Activated T-cell treated with anti-CD3 and anti-CD28 coated beads, Interleukin-2, amount 50 U/mL, for 1 hour (primary cell): ENCODE data around the gene EPHA10.
"Not testable (repeated sequence)": the region's sequence is repeated elsewhere in the genome, so short reads cannot be mapped to it uniquely, and the experiment has no call there.

Experiments
- DNase-seq: peaks from one replicate; pipeline ENCODE4 v3.0.0-alpha.2; 2020

The EPHA10 gene

DNA sequence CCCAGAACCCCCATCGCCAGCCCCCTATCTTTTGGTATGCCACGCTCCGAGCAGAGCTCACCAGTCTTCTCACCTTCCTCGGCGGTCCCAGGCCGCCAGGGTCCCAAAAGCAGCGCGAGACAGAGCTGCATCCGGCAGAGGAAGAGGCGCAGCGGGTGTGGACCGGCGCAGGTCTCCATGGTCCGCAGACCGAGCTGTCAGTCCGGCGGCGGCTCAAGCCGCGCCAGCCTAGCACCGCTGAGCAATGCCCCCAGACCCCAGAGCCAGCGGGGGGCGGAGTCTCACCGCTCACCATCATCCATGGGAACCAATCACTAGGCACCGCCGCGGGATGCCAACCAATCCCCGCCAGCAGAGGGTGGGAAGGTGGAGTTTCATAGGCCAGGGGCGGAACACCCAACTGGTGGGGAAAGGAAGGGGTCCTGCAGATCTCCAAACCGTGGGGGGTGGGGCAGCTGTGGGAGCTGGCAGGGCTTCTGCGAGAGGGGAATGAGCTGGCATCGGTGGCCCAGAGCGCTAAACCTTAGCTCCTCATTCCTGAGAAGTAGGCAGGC, at the start of gene EPHA10:
Gene EPHA10 (minus strand): TSS at position 233 of the 554 bp plus-strand sequence. CDS start 54 bp downstream, at position 179.
- no peak for DNase-seq

DNA sequence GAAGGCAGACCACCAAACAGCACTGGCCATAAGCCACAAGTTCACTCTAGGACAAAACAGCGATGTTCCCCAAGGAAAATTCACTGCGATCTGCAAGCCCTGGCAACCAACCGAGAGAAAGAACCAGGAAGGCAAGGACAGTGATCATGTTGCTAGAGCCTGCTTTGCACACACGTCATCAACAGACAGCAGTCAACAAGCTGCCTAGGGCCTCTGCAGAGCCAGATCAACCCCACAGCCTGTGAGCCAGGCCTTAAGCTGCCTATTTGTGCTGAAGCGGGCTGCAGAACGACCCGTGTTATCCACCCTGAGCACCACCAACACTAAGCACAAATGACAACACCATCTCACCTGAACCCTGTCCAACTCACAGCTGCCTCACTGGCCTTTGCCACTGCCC, 49.3 kb upstream of the EPHA10 start:
- DNase-seq, result no peak

DNA sequence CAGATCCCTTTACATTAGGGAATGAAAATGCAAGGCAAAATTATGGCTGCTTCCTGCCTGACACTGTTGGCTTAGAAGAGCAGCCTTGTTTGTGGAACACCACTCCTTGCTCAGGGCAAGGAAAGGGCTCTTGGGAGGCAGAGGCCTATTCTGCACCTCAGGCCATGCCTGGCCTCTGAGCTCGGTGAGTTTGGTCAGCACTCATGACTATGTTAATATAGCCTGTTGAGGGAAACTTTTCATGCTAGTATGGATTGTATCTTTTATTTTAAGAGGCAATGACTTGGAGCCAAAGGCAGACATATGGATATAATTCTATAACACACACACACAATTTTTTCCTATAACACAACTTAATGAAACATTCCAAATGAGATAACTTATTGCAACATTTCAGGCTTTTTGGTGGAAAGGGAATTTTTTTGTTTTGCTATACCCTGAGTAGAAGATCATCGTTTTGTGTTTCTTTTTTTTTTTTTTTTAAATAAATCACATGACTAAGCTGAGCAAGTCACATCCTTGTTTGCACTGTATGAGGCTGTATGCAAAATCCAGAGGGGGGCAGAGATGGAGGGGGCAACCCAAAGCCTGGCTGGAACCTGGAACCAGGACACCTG, 48.7 kb upstream of the EPHA10 start:
- DNase-seq, result no peak

DNA sequence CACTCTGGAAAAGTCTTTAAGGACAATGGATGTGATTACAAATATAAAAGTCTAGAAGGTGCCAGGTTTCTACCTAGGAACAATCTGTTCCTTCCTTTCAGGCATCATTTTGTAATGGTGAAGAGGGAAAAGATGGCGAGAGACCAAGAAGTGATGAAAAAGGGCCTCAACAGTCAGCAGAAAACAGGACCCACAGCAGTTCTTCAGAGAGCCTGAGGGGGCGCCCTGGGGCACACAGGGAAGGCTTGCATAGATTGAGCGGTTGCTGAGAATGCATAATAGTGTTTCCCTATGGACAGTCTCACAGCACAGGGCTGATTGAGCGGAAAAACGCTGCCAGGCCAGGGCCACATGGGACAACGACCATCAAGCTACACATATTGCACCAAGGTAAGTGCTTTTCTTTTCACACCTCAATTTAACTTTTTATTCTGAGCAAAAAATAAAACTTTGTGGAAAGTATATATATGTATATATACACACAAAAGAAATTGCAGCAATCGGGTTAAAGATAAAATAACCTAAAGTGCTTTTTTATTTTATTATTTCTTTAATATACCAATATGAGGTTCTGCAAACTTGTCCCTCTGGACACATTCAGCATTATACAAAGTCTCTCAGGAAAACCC, 46.2 kb upstream of the EPHA10 start:
- DNase-seq, result peak; percentile 68

DNA sequence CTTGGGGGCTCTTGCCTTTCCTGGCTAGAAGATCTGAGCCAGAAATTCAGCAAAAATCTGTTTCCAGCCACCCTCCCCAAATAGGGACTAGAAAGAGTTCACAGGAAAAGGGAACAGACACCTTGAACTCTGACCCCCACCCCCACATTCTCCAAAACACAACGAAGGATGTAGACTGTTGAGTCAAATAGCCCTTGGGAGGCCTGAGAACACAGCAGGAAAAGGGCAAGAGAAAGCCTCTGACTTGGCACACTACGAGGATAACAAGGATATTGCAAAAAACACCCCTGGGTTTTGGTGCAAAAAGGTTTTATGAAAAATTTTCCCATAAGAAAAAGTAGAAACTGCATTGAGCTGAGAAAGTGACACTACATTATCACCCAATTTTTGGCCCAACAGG, 45.0 kb upstream of the EPHA10 start:
- DNase-seq, result no peak

DNA sequence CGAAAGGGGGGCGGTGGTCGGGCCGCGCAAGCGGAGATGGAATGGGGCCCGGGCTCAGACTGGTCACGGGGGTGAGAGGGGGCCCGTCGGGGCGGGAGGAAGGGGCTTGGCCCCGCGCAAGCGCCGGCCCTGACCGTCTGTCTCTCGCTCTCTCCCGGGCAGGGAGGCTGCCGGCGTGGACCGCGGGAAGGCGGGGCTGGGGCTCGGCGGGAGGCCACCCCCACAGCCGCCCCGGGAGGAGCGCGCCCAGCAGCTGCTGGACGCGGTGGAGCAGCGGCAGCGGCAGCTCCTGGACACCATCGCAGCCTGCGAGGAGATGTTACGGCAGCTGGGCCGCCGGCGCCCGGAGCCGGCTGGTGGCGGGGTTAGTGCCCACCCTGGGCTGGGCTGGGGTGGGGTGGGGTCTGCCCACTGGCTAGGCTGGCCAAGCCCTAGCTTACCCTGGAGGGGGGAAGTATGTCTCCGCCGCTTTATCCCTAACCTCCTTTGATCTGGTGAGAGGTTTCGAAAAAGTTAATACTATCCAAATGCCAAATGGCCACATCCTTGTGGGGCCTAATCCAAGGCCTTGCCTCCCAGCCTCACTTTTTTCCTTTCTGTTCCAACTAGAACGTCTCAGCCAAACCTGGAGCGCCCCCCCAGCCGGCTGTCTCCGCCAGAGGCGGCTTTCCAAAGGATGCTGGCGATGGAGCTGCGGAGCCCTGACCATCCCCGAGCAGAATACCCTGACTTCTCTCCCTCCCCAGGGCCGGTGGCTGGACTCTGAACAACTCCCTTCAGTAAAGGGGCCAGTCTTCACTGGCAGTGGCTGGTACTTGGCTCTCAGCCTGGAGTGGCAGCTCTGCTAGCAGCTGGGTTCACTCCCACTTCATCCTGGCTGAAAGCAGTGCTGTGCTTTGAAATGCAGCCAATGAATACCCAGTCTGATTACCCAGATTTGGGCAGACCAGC, 43.7 kb upstream of the EPHA10 start:
- DNase-seq, result no peak

DNA sequence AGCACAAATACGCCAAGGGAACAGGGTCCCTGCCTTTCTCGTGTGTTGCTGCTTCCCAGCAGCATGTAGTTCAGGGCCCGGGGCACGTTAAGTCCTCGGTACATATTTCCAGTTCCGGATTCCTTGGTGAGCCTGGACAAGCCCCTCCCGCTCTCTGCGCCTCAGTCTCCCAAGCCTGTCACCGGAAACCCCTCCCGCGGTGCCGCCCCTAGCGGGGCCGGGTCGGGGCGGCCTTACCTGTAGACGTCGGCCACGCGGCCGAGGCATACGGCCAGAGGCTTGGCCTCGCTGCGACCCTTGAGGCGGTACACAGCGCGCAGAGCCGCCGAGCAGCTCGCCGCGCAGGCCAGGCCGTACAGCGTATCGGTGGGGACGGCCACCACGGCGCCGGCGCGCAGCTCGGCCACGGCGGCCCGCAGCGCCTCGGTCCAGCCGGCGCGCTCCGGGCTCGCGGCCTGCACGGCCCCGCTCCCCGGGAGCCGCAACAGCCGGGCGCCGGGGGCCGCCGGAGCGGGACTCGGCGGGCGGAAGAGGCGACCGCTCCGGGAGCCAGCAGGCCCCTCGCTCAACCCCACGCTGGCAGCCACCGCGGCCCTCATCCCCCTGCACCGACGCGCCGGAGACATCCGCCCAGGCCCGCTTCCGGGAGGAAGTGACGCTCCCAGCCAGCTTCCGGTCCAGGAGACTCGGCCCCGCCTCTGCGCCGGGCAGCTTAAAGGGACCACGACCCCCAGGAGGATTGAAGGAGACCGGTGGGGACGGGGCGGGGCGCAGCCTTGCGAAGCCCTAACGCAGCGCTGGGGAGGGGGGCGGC, 42.8 kb upstream of the EPHA10 start, which contains the start of the genes C1orf122 and YRDC:
Gene C1orf122 (plus strand): TSS at position 236 of the 814 bp plus-strand sequence. CDS start 615 bp downstream, outside the sequence.
Gene YRDC (minus strand): TSS at position 654 of the 814 bp plus-strand sequence. CDS start 28 bp downstream, at position 626.
- peak; percentile 92 for DNase-seq

DNA sequence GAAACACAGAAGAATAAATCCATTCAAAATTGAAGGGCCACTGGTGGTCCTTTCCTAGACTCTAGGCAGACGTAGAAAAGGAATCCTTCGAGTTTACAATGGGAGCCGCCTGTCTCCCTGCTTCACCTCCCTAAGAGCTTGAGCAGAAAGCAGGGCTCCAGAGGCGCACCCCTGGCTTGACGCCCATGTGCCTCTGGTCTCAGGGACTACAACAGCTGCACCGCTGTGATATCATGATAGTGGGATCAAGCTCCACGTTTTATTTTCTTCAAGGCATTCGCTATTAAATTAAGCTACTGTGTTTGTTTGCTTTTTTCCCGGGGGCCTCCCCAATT, 42.3 kb upstream of the EPHA10 start:
- DNase-seq, result no peak

DNA sequence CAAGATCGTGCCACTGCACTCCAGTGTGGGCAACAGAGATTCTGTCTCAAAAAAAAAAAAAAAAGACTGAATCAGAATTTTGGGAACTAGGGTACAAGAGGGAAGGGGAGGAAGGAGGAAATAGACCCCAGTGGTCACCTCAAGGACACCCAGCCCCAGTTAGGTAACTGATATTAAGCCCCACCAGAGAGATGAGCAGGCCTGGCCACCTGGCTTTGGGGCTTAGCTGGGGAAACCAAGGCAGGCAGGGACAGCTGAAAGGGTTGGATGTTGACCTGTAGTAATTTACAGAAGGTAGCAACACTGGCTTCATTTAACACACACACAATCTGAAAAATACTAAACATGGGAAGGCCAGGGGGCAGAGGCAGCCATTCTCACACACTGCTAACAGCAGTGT, 37.5 kb upstream of the EPHA10 start:
- no peak for DNase-seq

DNA sequence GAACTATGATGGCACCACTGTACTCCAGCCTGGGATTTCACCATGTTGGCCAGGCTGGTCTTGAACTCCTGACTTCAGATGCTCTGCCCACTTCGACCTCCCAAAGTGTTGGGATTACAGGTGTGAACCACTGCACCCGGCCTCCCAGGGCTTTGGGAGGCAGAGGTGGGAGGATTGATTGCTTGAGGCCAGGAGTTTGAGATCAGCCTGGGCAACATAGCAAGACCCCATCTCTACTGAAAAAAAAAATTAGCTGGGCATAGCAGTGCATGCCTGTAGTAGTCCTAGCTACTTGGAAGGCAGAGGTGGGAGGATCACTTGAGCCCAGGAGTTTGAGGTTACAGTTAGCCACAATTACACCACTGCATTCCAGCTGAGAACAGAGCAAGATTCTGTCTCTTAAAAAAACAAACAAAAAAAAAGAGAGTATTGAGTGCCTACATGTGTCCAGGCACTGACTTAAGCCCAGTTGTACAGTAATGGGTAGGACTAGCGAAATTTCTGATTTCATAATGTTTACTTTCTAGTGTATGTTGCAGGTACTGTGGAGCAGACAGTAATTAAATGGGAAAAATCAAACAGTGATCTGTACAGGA, 32.9 kb upstream of the EPHA10 start:
- DNase-seq, result no peak

DNA sequence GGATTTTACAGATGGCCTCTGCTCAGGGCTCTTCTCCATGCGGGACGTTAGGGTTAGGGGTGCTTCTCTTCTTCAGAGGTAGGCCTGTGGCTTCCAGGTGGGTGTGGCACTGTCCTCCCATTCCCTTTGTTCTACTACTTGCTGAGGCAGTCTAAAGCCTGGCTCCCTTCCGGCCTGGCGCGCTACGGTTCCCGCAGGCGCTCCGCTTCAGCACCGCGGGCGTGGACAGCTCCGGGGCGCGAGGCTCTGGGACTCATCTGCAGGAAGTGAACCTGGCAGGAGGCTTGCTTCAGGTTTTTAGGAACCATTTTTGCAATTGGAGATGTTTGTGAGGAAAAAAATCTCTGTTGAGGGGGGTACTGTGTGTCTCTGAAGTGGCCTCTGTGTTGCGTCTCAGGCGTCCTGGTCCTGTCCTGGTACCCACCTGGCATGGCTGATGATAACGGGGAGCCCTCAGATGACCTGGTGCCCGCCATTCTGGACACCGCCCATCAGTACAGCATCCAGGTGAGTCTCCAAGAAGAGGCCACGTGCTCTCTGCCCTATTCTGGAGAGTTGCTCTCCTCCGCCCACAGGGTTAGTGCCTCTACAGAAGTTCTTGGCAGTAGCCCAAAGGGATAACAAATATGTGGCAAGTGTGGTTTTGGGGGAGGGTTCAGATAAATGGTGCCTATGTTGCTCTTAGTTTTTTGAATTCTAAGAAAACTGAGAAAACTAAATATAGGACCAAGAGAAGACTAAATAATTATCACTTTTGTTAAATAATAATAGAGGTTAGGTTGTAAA, 30.6 kb upstream of the EPHA10 start:
- DNase-seq, result peak; percentile 50

DNA sequence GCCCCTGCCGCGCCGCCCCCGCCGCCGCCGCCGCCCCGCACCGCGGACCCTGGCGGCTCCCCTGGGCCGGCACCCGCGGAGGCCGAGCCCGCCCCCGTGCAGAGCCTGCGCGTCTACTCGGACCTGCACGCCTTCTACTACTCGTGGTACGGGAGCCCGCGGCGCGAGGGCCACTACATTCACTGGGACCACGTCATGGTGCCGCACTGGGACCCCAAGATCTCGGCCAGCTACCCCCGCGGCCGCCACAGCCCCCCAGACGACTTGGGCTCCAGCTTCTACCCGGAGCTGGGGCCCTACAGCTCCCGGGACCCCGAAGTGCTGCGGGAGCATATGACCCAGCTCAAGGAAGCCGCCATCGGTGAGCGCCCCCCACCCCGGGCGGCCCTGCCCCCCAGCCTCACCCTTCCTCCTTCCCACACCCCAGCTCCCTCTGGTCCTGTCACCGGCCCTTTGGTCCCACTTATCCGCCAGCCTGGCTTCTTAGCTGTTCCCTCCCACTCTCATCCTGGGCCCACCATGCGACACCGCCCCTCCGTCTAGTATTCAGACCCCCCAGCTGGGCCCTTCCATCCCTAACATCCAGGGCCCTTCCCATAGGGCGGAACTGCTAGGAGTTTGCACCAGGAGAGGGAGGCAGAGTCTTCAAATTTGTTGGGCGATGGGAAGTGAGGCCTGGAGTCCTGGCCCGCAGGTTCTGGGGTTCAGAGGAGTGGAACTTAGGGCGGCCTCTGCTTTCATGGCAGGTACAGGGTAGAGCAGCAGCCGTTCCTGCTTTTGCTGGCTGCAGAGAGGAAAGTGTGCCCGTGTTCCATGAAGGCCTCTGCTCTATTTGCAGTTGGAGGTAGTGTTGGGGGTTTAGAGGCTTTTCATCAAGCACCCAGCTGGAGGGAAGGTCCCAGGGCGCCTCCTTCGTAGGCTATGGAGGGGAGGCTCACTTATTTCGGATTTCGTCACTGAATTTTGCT, 29.7 kb upstream of the EPHA10 start:
- no peak for DNase-seq

DNA sequence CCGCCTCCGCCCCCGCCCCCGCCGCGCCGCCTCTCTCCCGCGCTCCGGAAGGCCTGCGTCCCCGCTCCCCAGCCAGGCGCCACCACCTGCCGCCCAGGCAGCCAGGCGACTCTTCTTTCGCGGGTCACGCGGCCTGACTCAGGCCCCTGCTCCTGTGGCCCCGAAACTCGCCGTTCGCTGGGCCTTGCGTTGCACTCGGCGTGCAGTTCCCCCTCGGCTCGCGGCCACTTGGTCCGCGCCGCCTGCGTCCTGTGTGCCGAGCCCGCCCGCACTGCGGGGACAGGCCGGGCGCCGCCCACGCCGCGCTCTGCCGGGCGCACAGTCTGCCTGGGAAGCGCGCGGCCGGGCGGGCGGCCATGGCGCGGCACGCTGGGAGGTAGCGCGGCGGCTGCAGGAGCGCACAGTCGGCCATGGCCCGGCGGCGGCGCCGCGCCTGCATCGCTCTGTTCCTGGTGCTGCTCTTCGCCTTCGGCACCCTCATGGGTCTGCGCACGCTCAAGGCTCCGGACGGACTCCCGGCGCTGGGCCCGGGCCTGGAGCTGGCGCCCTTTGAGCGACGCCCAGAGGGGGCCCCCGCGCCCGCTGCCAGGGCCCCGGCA, 29.0 kb upstream of the EPHA10 start, which contains the start of gene MANEAL:
Gene MANEAL (plus strand): TSS at position 75 of the 599 bp plus-strand sequence. CDS start 336 bp downstream, at position 411.
- peak; percentile 43 for DNase-seq

DNA sequence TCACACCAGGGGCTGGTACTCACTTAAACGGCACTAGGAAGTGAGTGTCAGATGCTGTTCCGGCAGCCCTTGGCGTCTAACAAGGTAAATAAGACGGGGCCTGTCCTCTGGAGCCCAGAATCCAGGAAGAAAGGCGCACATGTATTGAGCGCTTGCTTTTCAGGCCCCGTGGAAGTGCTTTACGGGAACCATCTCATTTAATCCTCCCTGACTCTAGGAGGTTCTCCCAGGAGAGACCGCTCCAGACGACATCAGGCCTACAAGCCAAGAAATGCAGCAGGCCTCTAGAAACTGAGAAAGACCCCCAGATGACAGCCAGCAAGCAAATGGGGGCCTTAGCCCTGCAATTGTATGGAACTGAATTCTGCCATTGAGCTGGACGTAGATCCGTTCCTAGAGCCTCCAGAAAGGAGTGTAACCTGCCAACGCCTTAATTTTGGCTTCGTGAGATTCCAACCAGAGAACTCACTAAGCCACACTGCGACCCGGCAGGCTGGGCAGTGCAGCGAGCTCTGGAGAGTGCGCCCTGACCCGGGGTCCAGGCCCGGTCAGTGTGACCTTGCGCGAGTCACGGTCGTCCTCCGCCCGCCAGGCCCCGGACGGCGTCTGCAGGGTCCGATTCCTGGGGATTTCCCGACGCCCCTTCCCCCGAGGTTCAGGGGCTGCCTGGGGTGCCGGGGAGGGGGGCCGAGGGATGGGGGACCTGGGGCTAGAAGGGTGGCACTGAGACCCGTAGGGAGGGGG, 28.2 kb upstream of the EPHA10 start:
- no peak for DNase-seq

DNA sequence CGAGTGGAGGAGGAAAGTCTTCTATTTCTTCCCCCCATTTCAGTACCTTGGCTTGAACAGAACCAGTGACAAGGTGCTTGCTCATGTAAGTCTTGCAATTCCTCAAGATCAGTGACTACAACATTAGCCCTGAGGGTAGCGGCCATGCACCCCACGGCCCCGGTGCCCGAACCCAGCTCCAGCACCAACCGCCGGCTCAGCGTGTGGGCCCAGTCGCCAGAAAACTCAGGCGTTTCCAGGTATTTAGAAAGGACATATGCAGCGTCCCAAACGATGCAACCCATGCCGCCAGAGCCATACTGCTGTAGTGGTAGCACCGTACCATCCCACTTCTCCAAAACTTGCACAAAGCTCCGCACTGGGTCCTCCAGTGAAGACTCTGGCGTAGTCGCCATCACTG, 17.6 kb upstream of the EPHA10 start:
- no peak for DNase-seq

DNA sequence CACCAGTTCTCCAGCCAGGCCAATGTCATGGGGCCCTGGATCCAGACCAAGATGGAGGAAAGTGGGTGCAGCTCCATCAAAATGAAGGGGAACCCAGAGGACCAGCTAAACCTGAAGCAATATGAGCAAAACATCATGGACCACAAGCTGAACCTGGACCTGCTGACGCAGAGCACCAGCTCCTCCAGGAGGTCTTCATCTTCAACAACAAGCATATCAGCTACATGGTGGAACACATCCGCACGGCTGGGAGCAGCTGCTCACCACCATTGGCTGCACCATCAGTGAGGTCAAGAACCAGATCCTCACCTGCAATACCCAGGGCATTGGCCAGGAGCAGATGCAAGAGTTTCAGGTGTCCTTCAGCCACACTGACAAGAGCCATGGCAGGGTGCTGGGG, 13.7 kb upstream of the EPHA10 start:
- DNase-seq, result no peak

DNA sequence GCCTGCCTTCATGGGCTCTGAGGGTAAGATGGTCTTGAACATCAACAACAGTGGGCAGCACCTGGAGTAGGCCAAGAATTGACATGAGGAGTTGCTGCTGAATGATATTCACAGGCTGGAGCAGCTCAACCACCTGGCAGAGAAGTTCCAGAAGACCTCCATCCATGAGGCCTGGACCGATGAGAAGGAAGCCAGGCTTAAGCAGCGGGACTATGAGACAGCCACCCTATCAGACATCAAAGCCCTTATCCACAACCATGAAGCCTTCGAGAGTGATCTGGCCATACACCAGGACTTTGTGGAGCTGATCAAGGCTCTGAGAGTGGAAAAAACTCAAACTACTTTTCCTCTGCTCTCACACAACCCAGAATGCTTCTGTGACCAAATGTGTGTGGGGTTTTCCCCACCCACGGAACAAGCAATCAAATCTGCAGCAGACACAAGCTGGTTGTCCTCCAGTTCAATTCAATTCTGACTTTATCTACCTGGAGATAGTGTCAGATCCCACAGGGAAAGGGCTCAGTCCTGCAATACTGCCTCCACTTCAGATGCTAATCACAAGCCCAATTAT, 12.1 kb upstream of the EPHA10 start:
- DNase-seq, result no peak

DNA sequence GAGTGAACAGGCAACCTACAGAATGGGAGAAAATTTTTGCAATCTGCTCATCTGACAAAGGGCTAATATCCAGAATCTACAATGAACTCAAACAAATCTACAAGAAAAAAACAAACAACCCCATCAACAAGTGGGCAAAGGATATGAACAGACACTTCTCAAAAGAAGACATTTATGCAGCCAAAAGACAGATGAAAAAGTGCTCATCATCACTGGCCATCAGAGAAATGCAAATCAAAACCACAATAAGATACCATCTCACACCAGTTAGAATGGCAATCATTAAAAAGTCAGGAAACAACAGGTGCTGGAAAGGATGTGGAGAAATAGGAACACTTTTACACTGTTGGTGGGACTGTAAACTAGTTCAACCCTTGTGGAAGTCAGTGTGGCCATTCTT, 6.5 kb upstream of the EPHA10 start:
- not testable (repeated sequence) for DNase-seq
